ENCODE measurements around the gene VAX1. TPM values are rescaled to one million over a fixed set of nuclear protein-coding genes. Genes with fewer than 3 reads are reported as not detected.

Gene VAX1
- total RNA-seq, 1 experiment from 2014 or later, result not detected

DNA sequence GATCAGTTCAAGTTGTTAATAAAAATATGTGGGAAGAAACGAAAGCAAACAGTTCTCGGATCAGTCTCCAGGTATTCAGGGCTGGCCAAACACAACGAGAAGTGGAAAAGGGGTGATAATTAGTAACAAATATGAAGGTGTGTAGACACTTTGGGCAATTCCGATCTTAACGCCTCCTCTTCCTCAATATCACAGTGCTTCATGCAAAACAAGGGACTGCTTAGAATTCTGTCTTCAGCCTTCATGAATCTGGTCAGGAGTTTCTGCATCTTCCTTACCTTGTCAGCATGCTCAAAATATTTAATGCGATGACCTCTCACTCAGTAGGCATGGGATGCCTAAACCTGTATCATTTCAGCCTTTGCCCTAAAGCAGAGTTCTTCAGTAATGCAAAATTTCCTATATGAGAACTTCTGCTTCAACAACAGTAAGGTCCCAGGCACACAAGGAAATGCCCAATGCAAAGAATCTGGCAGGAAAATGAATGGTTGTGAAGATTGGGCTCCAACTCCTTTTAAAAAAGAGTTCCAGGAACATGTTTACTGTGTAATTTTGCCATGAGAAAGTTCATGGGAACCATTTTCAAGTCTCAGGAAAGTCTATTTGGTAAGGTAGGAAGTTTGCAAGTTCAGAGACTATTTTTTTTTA is 23.4 kb upstream of the VAX1 start:
- H3K27me3 Mint-ChIP-seq (ENCODE audit: low read depth), result peaks cover 99% of the 10 kb centered on the region
- H3K27me3 ChIP-seq (ENCODE audit: insufficient read depth, low read length), result peaks cover 81% of the 10 kb centered on the region

More for the DNA sequence above, 23.4 kb upstream of the VAX1 start:
- no peak overlapping the region for H4K91ac ChIP-seq (ENCODE audit: insufficient read length, low read depth, low read length)
- no peaks in the 10 kb centered on the region for H3K9me3 ChIP-seq (ENCODE audit: control insufficient read depth, low read depth, low read length)
- H3K23me2 ChIP-seq (ENCODE audit: insufficient read length, low read depth, low read length, poor library complexity, severe bottlenecking), result peaks cover 10% of the 10 kb centered on the region
- Mint-ChIP-seq H3K36me3 (ENCODE audit: insufficient read depth in 1 of 3, low read depth in 3 of 3) (no peaks in the 10 kb centered on the region), H3K9me3 (peaks cover 0 to 21% of the 10 kb centered on the region in 2 experiments; a peak in 1 of 5 replicates), H3K27ac (no peak overlapping the region), H3K4me3 (no peak overlapping the region), H3K4me1 (peaks cover 33 to 52% of the 10 kb centered on the region in 2 experiments)
- no peak overlapping the region for H2BK12ac ChIP-seq (ENCODE audit: insufficient read length, low read depth, low read length)
- TF ChIP-seq, protein P1, sequence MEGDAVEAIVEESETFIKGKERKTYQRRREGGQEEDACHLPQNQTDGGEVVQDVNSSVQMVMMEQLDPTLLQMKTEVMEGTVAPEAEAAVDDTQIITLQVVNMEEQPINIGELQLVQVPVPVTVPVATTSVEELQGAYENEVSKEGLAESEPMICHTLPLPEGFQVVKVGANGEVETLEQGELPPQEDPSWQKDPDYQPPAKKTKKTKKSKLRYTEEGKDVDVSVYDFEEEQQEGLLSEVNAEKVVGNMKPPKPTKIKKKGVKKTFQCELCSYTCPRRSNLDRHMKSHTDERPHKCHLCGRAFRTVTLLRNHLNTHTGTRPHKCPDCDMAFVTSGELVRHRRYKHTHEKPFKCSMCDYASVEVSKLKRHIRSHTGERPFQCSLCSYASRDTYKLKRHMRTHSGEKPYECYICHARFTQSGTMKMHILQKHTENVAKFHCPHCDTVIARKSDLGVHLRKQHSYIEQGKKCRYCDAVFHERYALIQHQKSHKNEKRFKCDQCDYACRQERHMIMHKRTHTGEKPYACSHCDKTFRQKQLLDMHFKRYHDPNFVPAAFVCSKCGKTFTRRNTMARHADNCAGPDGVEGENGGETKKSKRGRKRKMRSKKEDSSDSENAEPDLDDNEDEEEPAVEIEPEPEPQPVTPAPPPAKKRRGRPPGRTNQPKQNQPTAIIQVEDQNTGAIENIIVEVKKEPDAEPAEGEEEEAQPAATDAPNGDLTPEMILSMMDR (conservative IDR thresholded peaks at IDR 0.05), result no peak
- H3K4me1 ChIP-seq (ENCODE audit: insufficient read depth, low read length), result peaks cover 12% of the 10 kb centered on the region
- no peak overlapping the region for H4K8ac ChIP-seq (replicated peaks; ENCODE audit: insufficient read length, low read depth, low read length)
- no peak overlapping the region for H2BK5ac ChIP-seq (ENCODE audit: insufficient read length, low read length)
- H2BK20ac ChIP-seq (ENCODE audit: low read depth, low read length, poor library complexity, severe bottlenecking), result no peak overlapping the region
- WGBS (ENCODE audit: extremely low coverage, insufficient read length, low lambda C conversion rate), result no CpG with 5 or more reads among the region's 6 CpGs
- H3K14ac ChIP-seq (ENCODE audit: insufficient read depth, low read length), result no peak overlapping the region
- no peak overlapping the region for H2BK120ac ChIP-seq (ENCODE audit: low read depth, low read length, poor library complexity, severe bottlenecking)
- H3K27ac ChIP-seq (ENCODE audit: insufficient read length, low read depth, low read length), result no peak overlapping the region
- no peak overlapping the region for H2AFZ ChIP-seq (ENCODE audit: low read length)
- no peak overlapping the region for H2AK5ac ChIP-seq (ENCODE audit: insufficient read length, low read length)
- no peaks in the 10 kb centered on the region for H3K79me2 ChIP-seq (ENCODE audit: insufficient read depth, low read length)
- no peaks in the 10 kb centered on the region for H4K20me1 ChIP-seq (ENCODE audit: control insufficient read depth, insufficient read depth, insufficient read length)
- H3K79me1 ChIP-seq (ENCODE audit: insufficient read depth, low read depth, low read length, poor library complexity, severe bottlenecking), result no peaks in the 10 kb centered on the region
- no peak for DNase-seq
- H3K18ac ChIP-seq (ENCODE audit: insufficient read length, low read depth, low read length), result no peak overlapping the region
- no peak overlapping the region for H3K4me2 ChIP-seq (ENCODE audit: insufficient read depth, insufficient read length, low read length)
- no peak overlapping the region for H2BK15ac ChIP-seq (ENCODE audit: low read depth, low read length)
- no peak overlapping the region for H3K9ac ChIP-seq (ENCODE audit: extremely low read depth, insufficient read length, low read length)
- H3K4ac ChIP-seq (ENCODE audit: low read depth, low read length), result no peak overlapping the region
- H3K56ac ChIP-seq (ENCODE audit: insufficient read length, low read depth, low read length), result no peak overlapping the region
- H3K23ac ChIP-seq (ENCODE audit: insufficient read length, low read depth, low read length), result no peak overlapping the region
- H4K5ac ChIP-seq (ENCODE audit: insufficient read length, low read depth, low read length), result no peak overlapping the region
- H3T11ph ChIP-seq (ENCODE audit: low read length), result no peak overlapping the region
